Measurements from ENCODE around the gene RIMS1. TPM values are rescaled to one million over a fixed set of nuclear protein-coding genes. Genes with fewer than 3 reads are reported as not detected.

RIMS1 gene
- polyA plus RNA-seq, 6 donors from 2014 or later = not detected

DNA sequence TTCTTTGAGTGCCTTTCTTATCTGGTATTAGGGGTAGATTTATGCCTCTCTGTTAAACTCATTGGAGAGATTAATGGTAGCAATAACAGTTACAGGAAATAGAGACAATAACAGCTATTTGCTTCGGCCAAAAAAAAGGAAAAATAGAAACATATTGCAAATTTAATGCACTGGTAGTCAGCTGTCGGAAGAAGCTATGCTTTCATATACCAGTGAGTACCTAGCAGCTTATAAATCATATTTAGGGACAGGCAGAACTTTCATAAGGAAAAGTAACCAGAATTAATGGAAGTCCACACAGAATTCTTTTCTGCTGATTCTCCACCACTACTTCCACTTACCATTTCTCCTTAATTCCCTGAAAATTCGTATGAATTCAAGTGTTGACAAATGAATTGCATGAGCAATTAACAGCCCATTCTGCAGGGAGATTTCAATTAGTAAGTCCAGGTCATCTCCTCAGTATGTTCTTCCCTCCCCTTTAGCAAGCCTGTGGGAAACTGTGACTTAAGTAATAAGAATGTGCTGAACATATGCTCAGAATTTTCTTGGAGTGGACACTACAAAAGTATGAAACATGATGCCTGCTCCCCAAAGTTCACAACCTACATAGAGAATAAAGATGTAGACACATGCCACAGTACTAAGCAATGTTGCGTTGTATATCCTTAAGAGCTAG is 538.8 kb downstream of the RIMS1 start:
- DNase-seq = no peak
- Mint-ChIP-seq H3K36me3 (no peaks in the 10 kb centered on the region), H3K4me1 (peaks cover 2 to 9% (median 4%) of the 10 kb centered on the region in 3 donors), H3K4me3 (no peak overlapping the region), H3K27ac (no peak overlapping the region), H3K9me3 (peaks cover 0 to 20% (median 9%) of the 10 kb centered on the region in 7 donors), H3K27me3 (peaks cover 0 to 30% (median 9%) of the 10 kb centered on the region in 3 donors)
- no peak for ATAC-seq (ENCODE audit: low read depth in 2 of 2)

DNA sequence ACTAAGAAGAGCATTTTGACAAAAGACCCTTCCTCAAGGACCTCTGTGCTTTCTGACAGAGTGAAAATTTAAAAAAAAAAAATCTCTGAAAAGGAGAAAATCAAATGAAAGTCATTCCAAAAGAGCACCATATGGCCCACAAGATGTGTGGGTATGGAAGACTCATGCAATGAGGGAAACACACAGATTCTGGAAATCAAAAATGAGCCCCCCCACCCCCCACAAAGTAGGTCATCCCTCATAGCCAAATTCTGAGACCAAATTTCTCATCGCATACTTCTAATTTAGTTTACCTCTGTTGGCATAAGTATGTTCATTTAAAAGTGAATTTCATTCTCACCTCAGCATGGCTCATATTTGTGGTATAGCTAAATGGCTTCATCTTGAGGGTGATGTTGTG is 554.3 kb downstream of the RIMS1 start:
- H3K27me3 Mint-ChIP-seq = peaks cover 29 to 46% (median 45%) of the 10 kb centered on the region in 3 donors
- ATAC-seq (ENCODE audit: low read depth in 2 of 2) = no peak
- no peaks in the 10 kb centered on the region for H3K9me3 Mint-ChIP-seq
- no peaks in the 10 kb centered on the region for H3K4me1 Mint-ChIP-seq
- DNase-seq = no peak
- H3K4me3 Mint-ChIP-seq = no peak overlapping the region
- H3K27ac Mint-ChIP-seq = no peak overlapping the region
- no peaks in the 10 kb centered on the region for H3K36me3 Mint-ChIP-seq

GRCh38 chr6:72446430-72446829 is 560.1 kb downstream of the RIMS1 start:
- H3K4me3 Mint-ChIP-seq = no peak overlapping the region
- no peak overlapping the region for H3K27ac Mint-ChIP-seq
- no peaks in the 10 kb centered on the region for H3K36me3 Mint-ChIP-seq
- peaks cover 3 to 7% (median 5%) of the 10 kb centered on the region in 3 donors for H3K4me1 Mint-ChIP-seq
- H3K27me3 Mint-ChIP-seq = peaks cover 13 to 38% (median 31%) of the 10 kb centered on the region in 3 donors
- no peak for DNase-seq
- ATAC-seq (ENCODE audit: low read depth in 2 of 2) = no peak
- H3K9me3 Mint-ChIP-seq = no peaks in the 10 kb centered on the region

Measured in naive B cell (primary cell).